IMR-90 (cell line): ENCODE data around the gene PNO1. TPM values are rescaled to one million over a fixed set of nuclear protein-coding genes. Genes with fewer than 3 reads are reported as not detected.

Source experiments
- ATAC-seq: fragments of 200-7000 bp; cut with Tn5 transposase; 2 replicates; pipeline ENCODE4 v1.9.1; 2020; ENCODE audit warnings: low read depth, mild to moderate bottlenecking, moderate library complexity
- BruUV-seq: library from RNA; stranded (reverse); fragments of 400-500 nt; replicated peaks from 2 replicates; lab custom pipeline; 2021; lab: Mats Ljungman, UMichigan
- CTCF ChIA-PET: fragments of 300-600 bp; formaldehyde crosslinking; extraction: SDS; loops from one replicate; lab custom pipeline; 2021; ENCODE audit warnings: antibody characterized with exemption; lab: Yijun Ruan, JAX
- POLR2A ChIA-PET: fragments of 300-600 bp; sonication (Branson Sonifier 250); formaldehyde crosslinking; loops from one replicate; lab custom pipeline; 2022; ENCODE audit warnings: antibody characterized with exemption; ENCODE audit not compliant: unreplicated experiment; lab: Charles Lee
- DNase-seq: peaks from one replicate; pipeline ENCODE4 v3.0.0; 2013
- H2AFZ ChIP-seq: replicated peaks from 2 replicates; pipeline ENCODE3; 2013; ENCODE audit warnings: low read length, mild to moderate bottlenecking; ENCODE audit not compliant: poor library complexity
- H2AK5ac ChIP-seq: 2 replicates; pipeline ENCODE4 v1.6.1; 2013; ENCODE audit warnings: low read depth, low read length, inconsistent platforms
- H2AK9ac ChIP-seq: replicated peaks from 2 replicates; pipeline ENCODE3; 2013; ENCODE audit warnings: mild to moderate bottlenecking, low read depth, low read length, moderate library complexity; ENCODE audit not compliant: poor library complexity
- H2BK120ac ChIP-seq: 2 replicates; pipeline ENCODE4 v1.6.1; 2013; ENCODE audit warnings: low read depth, low read length, inconsistent platforms
- H2BK15ac ChIP-seq: 3 replicates; pipeline ENCODE4 v1.6.1; 2013; ENCODE audit warnings: low read depth, low read length, inconsistent platforms
- H2BK20ac ChIP-seq: 2 replicates; pipeline ENCODE4 v1.6.1; 2013; ENCODE audit warnings: low read depth, mild to moderate bottlenecking, inconsistent platforms, low read length, moderate library complexity
- H2BK5ac ChIP-seq: 2 replicates; pipeline ENCODE4 v1.6.1; 2013; ENCODE audit warnings: mild to moderate bottlenecking, low read depth, low read length, inconsistent platforms; ENCODE audit not compliant: poor library complexity, severe bottlenecking
- H3K14ac ChIP-seq: replicated peaks from 2 replicates; pipeline ENCODE4 v1.6.1; 2013; ENCODE audit warnings: low read depth, low read length, inconsistent platforms
- H3K18ac ChIP-seq: 2 replicates; pipeline ENCODE4 v1.6.1; 2013; ENCODE audit warnings: low read depth, low read length, control low read depth
- H3K23ac ChIP-seq: 2 replicates; pipeline ENCODE4 v1.6.1; 2013; ENCODE audit warnings: low read depth, low read length, inconsistent platforms
- H3K27ac ChIP-seq: 2 replicates; pipeline ENCODE4 v1.5.1; 2013; ENCODE audit warnings: mild to moderate bottlenecking, control low read depth, low read length; ENCODE audit not compliant: insufficient read depth
- H3K27me3 ChIP-seq: 2 replicates; pipeline ENCODE4 v1.6.1; 2013; ENCODE audit warnings: low read length; ENCODE audit not compliant: control insufficient read depth, insufficient read depth
- H3K36me3 ChIP-seq: 2 replicates; pipeline ENCODE4 v1.6.1; 2013; ENCODE audit warnings: low read length, mixed read lengths; ENCODE audit not compliant: control insufficient read depth, insufficient read depth
- H3K4ac ChIP-seq: 2 replicates; pipeline ENCODE4 v1.6.1; 2013; ENCODE audit warnings: low read depth, low read length, inconsistent platforms
- H3K4me1 ChIP-seq: 2 replicates; pipeline ENCODE4 v1.6.1; 2013; ENCODE audit warnings: low read length, mixed read lengths; ENCODE audit not compliant: control insufficient read depth, insufficient read depth
- H3K4me2 ChIP-seq: 2 replicates; pipeline ENCODE4 v1.6.1; 2013; ENCODE audit warnings: low read depth, mild to moderate bottlenecking, control low read depth, low read length, moderate library complexity
- H3K4me3 ChIP-seq: 2 replicates; pipeline ENCODE4 v1.5.1; 2013; ENCODE audit warnings: low read depth, mild to moderate bottlenecking, control low read depth, low read length, moderate library complexity; ENCODE audit not compliant: insufficient read depth
- H3K56ac ChIP-seq: 2 replicates; pipeline ENCODE4 v1.6.1; 2013; ENCODE audit warnings: low read length, inconsistent platforms; ENCODE audit not compliant: insufficient read depth; ENCODE audit errors: extremely low read depth
- H3K79me1 ChIP-seq, 2 experiments: 2 replicates each; pipeline ENCODE4 v1.6.1; 2013; ENCODE audit warnings: low read length in 2 of 2, inconsistent platforms in 1 of 2, low read depth in 1 of 2
- H3K9ac ChIP-seq: 2 replicates; pipeline ENCODE4 v1.6.1; 2013; ENCODE audit warnings: low read depth, low read length, control low read depth
- H3K9me1 ChIP-seq: 2 replicates; pipeline ENCODE4 v1.6.1; 2013; ENCODE audit warnings: low read length, inconsistent platforms; ENCODE audit not compliant: insufficient read depth
- H3K9me3 ChIP-seq: 2 replicates; pipeline ENCODE4 v1.6.1; 2013; ENCODE audit warnings: low read length; ENCODE audit not compliant: control insufficient read depth, insufficient read depth
- H4K20me1 ChIP-seq: 2 replicates; pipeline ENCODE4 v1.6.1; 2013; ENCODE audit warnings: low read length, inconsistent platforms; ENCODE audit not compliant: insufficient read depth
- H4K5ac ChIP-seq: 2 replicates; pipeline ENCODE4 v1.6.1; 2013; ENCODE audit warnings: mild to moderate bottlenecking, low read depth, low read length, control low read depth
- H4K8ac ChIP-seq, 2 experiments: 2 replicates each; pipeline ENCODE4 v1.6.1; 2013; ENCODE audit warnings: low read depth in 2 of 2, low read length in 2 of 2, control low read depth in 1 of 2, inconsistent platforms in 1 of 2
- H4K91ac ChIP-seq: 2 replicates; pipeline ENCODE4 v1.6.1; 2013; ENCODE audit warnings: low read depth, low read length, inconsistent platforms; ENCODE audit not compliant: insufficient read depth
- BHLHE40 ChIP-seq: fragments of 150-350 bp; IDR thresholded peaks from 2 replicates; pipeline ENCODE4 v1.6.1; 2016; ENCODE audit warnings: mild to moderate bottlenecking, low read depth, low read length
- CHD1 ChIP-seq: IDR thresholded peaks from 2 replicates; pipeline ENCODE4 v1.6.1; 2012; ENCODE audit warnings: low read depth, low read length, improper control_type of control experiment
- FOS ChIP-seq: fragments of 150-350 bp; IDR thresholded peaks from 2 replicates; pipeline ENCODE4 v1.6.1; 2016; ENCODE audit warnings: low read depth, low read length
- MAZ ChIP-seq: IDR thresholded peaks from 2 replicates; pipeline ENCODE4 v1.6.1; 2012; ENCODE audit warnings: low read depth, mild to moderate bottlenecking, low read length, improper control_type of control experiment, moderate library complexity, borderline replicate concordance
- RCOR1 ChIP-seq: IDR thresholded peaks from 2 replicates; pipeline ENCODE4 v1.6.1; 2012; ENCODE audit warnings: mild to moderate bottlenecking, low read length, improper control_type of control experiment; ENCODE audit not compliant: insufficient replicate concordance
- RFX5 ChIP-seq: IDR thresholded peaks from 2 replicates; pipeline ENCODE4 v1.8.0; 2012; ENCODE audit warnings: low read depth, mild to moderate bottlenecking, low read length, moderate library complexity
- SMC3 ChIP-seq: fragments of 150-350 bp; IDR thresholded peaks from 2 replicates; pipeline ENCODE4 v1.6.1; 2016; ENCODE audit warnings: low read depth, mild to moderate bottlenecking, antibody characterized with exemption, low read length, moderate library complexity
- WGBS, 2 experiments: methylation state at CpG; one replicate each; pipeline versions ENCODE4 v1.1.5 to v1.1.7; 2013; ENCODE audit warnings: missing lambda C conversion rate in 2 of 2; ENCODE audit not compliant: insufficient read length in 1 of 2; ENCODE audit errors: extremely low coverage in 2 of 2; 5-methylcytosine and 5-hydroxymethylcytosine counted together
- dilution Hi-C: fragments of 300-500 bp; cut with HindIII; formaldehyde crosslinking; loops from one replicate; pipeline ENCODE4 v1.14.3; 2018; ENCODE audit warnings: low sequenced_read_pairs; ENCODE audit not compliant: unreplicated experiment
- in situ Hi-C: fragments of 300-500 bp; cut with MboI; formaldehyde crosslinking; loops from 3 replicates; pipeline ENCODE4 v1.14.3; 2019; ENCODE audit warnings: low sequenced_read_pairs, inconsistent platforms, mixed read lengths
- intact Hi-C: fragments of 100-400 bp; cut with micrococcal nuclease; formaldehyde crosslinking; loops from 2 replicates; pipeline ENCODE4 v1.10.0; 2022
- polyA plus RNA-seq, 3 experiments: library from polyadenylated mRNA; depleted of rRNA; stranded (reverse); fragments of >200 nt; gene quantifications; 2 replicates each; pipeline ENCODE4 v1.2.3, GENCODE V29; 2012; ENCODE audit warnings: low replicate concordance in 1 of 3
- total RNA-seq: library from RNA; depleted of rRNA; stranded (reverse); fragments of >200 nt; gene quantifications from 2 replicates; pipeline ENCODE4 v1.2.3, GENCODE V29; 2012
- TF ChIP-seq, protein P1 (sequence below): fragments of 150-350 bp; IDR thresholded peaks from 2 replicates; pipeline ENCODE4 v1.6.1; 2016; ENCODE audit warnings: low read depth, mild to moderate bottlenecking, low read length, moderate library complexity, borderline replicate concordance
- TF ChIP-seq, protein P2 (sequence below): conservative IDR thresholded peaks from 2 replicates; pipeline ENCODE4 v1.5.1; 2012; ENCODE audit warnings: mild to moderate bottlenecking, low read depth, low read length, improper control_type of control experiment
- TF ChIP-seq, protein P3 (sequence below): fragments of 150-350 bp; IDR thresholded peaks from 2 replicates; pipeline ENCODE4 v1.6.1; 2017; ENCODE audit warnings: mild to moderate bottlenecking, antibody characterized with exemption, low read length, low read depth

PNO1 gene
- total and polyA plus RNA-seq, 2 of the 4 experiments (the other 2 are of a cell fraction) = 12.8 to 14.7 TPM

DNA sequence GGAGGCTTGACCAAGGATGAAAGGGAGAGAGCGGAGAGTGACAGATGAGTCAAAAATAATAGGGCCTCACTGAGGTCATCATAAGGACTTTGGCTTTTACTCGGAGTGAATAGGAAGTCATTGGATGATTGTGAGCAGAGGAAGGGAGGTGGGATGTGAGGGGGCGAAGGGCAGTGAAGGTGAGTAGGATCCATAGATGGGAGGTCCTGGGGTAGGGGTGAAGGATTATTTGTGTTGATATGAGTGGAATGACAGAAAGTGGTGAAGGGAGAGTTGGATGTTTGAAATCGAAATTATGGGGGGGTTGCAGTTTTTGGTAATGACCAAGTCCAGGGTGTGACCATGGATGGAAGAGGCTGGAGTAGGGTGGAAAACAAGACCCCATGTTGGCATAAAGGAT, 14.0 kb downstream of the PNO1 start:
- Histone ChIP-seq H3K4me2 (no peak overlapping the region), H3K36me3 (peaks cover 12% of the 10 kb centered on the region), H4K91ac (no peak overlapping the region), H3K18ac (no peak overlapping the region), H3K9me3 (no peaks in the 10 kb centered on the region), H4K20me1 (no peaks in the 10 kb centered on the region), H3K9me1 (no peaks in the 10 kb centered on the region), H3K4ac (no peak overlapping the region), H2BK15ac (no peak overlapping the region), H2BK120ac (no peak overlapping the region), H2BK5ac (no peak overlapping the region), H3K27ac (no peak overlapping the region), H3K56ac (no peak overlapping the region), H4K8ac (no peak overlapping the region), H2AK9ac (no peak overlapping the region), H3K14ac (no peak overlapping the region), H3K79me1 (peaks cover 8 to 23% of the 10 kb centered on the region in 2 experiments), H2BK20ac (no peak overlapping the region), H3K9ac (no peak overlapping the region), H3K4me1 (peaks cover 2% of the 10 kb centered on the region; the same call in 1 of the 2 replicates), H3K4me3 (no peak overlapping the region), H2AK5ac (no peak overlapping the region), H4K5ac (no peak overlapping the region), H3K23ac (no peak overlapping the region), H2AFZ (no peak overlapping the region), H3K27me3 (no peaks in the 10 kb centered on the region)
- ATAC-seq (no peak), DNase-seq (no peak)
- in situ Hi-C loops = no loop called here
- CTCF ChIA-PET = no interaction called here
- TF ChIP-seq, protein P1, sequence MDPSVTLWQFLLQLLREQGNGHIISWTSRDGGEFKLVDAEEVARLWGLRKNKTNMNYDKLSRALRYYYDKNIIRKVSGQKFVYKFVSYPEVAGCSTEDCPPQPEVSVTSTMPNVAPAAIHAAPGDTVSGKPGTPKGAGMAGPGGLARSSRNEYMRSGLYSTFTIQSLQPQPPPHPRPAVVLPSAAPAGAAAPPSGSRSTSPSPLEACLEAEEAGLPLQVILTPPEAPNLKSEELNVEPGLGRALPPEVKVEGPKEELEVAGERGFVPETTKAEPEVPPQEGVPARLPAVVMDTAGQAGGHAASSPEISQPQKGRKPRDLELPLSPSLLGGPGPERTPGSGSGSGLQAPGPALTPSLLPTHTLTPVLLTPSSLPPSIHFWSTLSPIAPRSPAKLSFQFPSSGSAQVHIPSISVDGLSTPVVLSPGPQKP = no peak
- TF ChIP-seq SMC3 (no peak), RCOR1 (no peak), MAZ (no peak), CHD1 (no peak), FOS (no peak), BHLHE40 (no peak), RFX5 (no peak)
- TF ChIP-seq, protein P2, sequence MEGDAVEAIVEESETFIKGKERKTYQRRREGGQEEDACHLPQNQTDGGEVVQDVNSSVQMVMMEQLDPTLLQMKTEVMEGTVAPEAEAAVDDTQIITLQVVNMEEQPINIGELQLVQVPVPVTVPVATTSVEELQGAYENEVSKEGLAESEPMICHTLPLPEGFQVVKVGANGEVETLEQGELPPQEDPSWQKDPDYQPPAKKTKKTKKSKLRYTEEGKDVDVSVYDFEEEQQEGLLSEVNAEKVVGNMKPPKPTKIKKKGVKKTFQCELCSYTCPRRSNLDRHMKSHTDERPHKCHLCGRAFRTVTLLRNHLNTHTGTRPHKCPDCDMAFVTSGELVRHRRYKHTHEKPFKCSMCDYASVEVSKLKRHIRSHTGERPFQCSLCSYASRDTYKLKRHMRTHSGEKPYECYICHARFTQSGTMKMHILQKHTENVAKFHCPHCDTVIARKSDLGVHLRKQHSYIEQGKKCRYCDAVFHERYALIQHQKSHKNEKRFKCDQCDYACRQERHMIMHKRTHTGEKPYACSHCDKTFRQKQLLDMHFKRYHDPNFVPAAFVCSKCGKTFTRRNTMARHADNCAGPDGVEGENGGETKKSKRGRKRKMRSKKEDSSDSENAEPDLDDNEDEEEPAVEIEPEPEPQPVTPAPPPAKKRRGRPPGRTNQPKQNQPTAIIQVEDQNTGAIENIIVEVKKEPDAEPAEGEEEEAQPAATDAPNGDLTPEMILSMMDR = no peak
- TF ChIP-seq, protein P3, sequence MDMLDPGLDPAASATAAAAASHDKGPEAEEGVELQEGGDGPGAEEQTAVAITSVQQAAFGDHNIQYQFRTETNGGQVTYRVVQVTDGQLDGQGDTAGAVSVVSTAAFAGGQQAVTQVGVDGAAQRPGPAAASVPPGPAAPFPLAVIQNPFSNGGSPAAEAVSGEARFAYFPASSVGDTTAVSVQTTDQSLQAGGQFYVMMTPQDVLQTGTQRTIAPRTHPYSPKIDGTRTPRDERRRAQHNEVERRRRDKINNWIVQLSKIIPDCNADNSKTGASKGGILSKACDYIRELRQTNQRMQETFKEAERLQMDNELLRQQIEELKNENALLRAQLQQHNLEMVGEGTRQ = no peak
- POLR2A ChIA-PET = no interaction called here
- dilution Hi-C loops = no loop called here
- WGBS, 2 experiments = 98 to 100% methylated on average over 1 to 3 of the region's 4 CpGs
- intact Hi-C loops = no loop called here
- BruUV-seq = no TSS peak
